GM23338 (cell line): Measurements from ENCODE around the gene PPDPF.
"Not testable (repeated sequence)": the region's sequence is repeated elsewhere in the genome, so short reads cannot be mapped to it uniquely, and the experiment has no call there.

Source experiments
- CREB1 ChIP-seq: fragments of 250-450 bp; sonication (Bioruptor Pico); IDR thresholded peaks from 2 replicates; pipeline ENCODE4 v1.5.0; 2020; ENCODE audit warnings: low read depth, mild to moderate bottlenecking, moderate library complexity
- EZH2 ChIP-seq: fragments of 200-600 bp; sonication (generic); IDR thresholded peaks from one replicate; pipeline ENCODE4 v1.8.0; 2017; ENCODE audit warnings: antibody characterized with exemption, mild to moderate bottlenecking, low read depth; ENCODE audit not compliant: unreplicated experiment
- EZH2phosphoT487 ChIP-seq: fragments of 200-600 bp; sonication (generic); IDR thresholded peaks from one replicate; pipeline ENCODE4 v1.8.1; 2018; ENCODE audit warnings: antibody characterized with exemption; ENCODE audit not compliant: unreplicated experiment
- JUNB ChIP-seq: IDR thresholded peaks from one replicate; pipeline ENCODE4 v1.6.1; 2016; ENCODE audit warnings: antibody characterized with exemption; ENCODE audit not compliant: unreplicated experiment
- NANOG ChIP-seq: IDR thresholded peaks from 2 replicates; pipeline ENCODE4 v1.6.1; 2016; ENCODE audit warnings: antibody characterized with exemption, borderline replicate concordance
- POLR2AphosphoS5 ChIP-seq: IDR thresholded peaks from 2 replicates; pipeline ENCODE4 v1.6.1; 2016; ENCODE audit warnings: antibody characterized with exemption, low read depth
- STAT1 ChIP-seq: IDR thresholded peaks from one replicate; pipeline ENCODE4 v1.6.1; 2016; ENCODE audit warnings: antibody characterized with exemption; ENCODE audit not compliant: unreplicated experiment
- ZNF114 ChIP-seq: fragments of 250-450 bp; sonication (Bioruptor Pico); IDR thresholded peaks from 2 replicates; pipeline ENCODE4 v1.5.0; 2020; ENCODE audit warnings: mild to moderate bottlenecking, moderate library complexity
- ZNF331 ChIP-seq: fragments of 250-450 bp; sonication (Bioruptor Pico); IDR thresholded peaks from 2 replicates; pipeline ENCODE4 v1.5.0; 2020; ENCODE audit warnings: low read depth, mild to moderate bottlenecking, moderate library complexity
- TF ChIP-seq, protein P1 (sequence below), 2 experiments: fragments of 200-600 bp in 1 of 2; sonication (generic) in 1 of 2; conservative IDR thresholded peaks; 2 replicates each; pipeline versions ENCODE4 v1.5.1 to v1.6.1; 2016 to 2017; ENCODE audit warnings: antibody characterized with exemption in 2 of 2, low read depth in 2 of 2, mild to moderate bottlenecking in 2 of 2, moderate library complexity in 1 of 2
- TF ChIP-seq, protein P2 (sequence below): IDR thresholded peaks from one replicate; pipeline ENCODE4 v1.6.1; 2018; ENCODE audit warnings: antibody characterized with exemption; ENCODE audit not compliant: unreplicated experiment
- TF ChIP-seq, protein P3 (sequence below): fragments of 250-450 bp; sonication (Bioruptor Pico); IDR thresholded peaks from 2 replicates; pipeline ENCODE4 v1.5.0; 2020; ENCODE audit warnings: mild to moderate bottlenecking, moderate library complexity
- TF ChIP-seq, protein P4 (sequence below): IDR thresholded peaks from 2 replicates; pipeline ENCODE4 v1.6.1; 2016; ENCODE audit warnings: antibody characterized with exemption

DNA sequence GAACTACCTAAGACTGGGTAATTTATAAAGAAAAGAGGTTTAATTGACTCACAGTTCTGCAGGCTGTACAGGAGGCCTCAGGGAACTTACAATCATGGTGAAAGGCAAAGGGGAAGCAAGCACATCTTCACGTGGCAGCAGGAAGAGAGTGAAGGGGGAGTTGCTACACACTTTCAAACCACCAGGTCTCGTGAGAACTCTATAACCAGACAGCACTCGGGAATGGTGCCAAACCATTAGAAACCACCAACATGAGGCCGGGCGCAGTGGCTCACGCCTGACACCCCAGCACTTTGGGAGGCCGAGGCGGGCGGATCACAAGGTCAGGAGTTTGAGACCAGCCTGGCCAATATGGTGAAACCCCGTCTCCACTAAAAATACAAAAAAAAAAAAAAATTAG lies 6.0 kb upstream of the PPDPF start:
- TF ChIP-seq, protein P1, sequence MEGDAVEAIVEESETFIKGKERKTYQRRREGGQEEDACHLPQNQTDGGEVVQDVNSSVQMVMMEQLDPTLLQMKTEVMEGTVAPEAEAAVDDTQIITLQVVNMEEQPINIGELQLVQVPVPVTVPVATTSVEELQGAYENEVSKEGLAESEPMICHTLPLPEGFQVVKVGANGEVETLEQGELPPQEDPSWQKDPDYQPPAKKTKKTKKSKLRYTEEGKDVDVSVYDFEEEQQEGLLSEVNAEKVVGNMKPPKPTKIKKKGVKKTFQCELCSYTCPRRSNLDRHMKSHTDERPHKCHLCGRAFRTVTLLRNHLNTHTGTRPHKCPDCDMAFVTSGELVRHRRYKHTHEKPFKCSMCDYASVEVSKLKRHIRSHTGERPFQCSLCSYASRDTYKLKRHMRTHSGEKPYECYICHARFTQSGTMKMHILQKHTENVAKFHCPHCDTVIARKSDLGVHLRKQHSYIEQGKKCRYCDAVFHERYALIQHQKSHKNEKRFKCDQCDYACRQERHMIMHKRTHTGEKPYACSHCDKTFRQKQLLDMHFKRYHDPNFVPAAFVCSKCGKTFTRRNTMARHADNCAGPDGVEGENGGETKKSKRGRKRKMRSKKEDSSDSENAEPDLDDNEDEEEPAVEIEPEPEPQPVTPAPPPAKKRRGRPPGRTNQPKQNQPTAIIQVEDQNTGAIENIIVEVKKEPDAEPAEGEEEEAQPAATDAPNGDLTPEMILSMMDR (conservative IDR thresholded peaks at IDR 0.05; ENCODE audit: low read depth in 2 of 2), result not testable (repeated sequence)
- not testable (repeated sequence) for TF ChIP-seq EZH2; POLR2AphosphoS5; JUNB; ZNF114 (CRISPR knock-in tag); ZNF331 (CRISPR knock-in tag); STAT1; CREB1 (CRISPR knock-in tag); EZH2phosphoT487; NANOG
- TF ChIP-seq, protein P2, sequence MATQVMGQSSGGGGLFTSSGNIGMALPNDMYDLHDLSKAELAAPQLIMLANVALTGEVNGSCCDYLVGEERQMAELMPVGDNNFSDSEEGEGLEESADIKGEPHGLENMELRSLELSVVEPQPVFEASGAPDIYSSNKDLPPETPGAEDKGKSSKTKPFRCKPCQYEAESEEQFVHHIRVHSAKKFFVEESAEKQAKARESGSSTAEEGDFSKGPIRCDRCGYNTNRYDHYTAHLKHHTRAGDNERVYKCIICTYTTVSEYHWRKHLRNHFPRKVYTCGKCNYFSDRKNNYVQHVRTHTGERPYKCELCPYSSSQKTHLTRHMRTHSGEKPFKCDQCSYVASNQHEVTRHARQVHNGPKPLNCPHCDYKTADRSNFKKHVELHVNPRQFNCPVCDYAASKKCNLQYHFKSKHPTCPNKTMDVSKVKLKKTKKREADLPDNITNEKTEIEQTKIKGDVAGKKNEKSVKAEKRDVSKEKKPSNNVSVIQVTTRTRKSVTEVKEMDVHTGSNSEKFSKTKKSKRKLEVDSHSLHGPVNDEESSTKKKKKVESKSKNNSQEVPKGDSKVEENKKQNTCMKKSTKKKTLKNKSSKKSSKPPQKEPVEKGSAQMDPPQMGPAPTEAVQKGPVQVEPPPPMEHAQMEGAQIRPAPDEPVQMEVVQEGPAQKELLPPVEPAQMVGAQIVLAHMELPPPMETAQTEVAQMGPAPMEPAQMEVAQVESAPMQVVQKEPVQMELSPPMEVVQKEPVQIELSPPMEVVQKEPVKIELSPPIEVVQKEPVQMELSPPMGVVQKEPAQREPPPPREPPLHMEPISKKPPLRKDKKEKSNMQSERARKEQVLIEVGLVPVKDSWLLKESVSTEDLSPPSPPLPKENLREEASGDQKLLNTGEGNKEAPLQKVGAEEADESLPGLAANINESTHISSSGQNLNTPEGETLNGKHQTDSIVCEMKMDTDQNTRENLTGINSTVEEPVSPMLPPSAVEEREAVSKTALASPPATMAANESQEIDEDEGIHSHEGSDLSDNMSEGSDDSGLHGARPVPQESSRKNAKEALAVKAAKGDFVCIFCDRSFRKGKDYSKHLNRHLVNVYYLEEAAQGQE, result not testable (repeated sequence)
- TF ChIP-seq, protein P3, sequence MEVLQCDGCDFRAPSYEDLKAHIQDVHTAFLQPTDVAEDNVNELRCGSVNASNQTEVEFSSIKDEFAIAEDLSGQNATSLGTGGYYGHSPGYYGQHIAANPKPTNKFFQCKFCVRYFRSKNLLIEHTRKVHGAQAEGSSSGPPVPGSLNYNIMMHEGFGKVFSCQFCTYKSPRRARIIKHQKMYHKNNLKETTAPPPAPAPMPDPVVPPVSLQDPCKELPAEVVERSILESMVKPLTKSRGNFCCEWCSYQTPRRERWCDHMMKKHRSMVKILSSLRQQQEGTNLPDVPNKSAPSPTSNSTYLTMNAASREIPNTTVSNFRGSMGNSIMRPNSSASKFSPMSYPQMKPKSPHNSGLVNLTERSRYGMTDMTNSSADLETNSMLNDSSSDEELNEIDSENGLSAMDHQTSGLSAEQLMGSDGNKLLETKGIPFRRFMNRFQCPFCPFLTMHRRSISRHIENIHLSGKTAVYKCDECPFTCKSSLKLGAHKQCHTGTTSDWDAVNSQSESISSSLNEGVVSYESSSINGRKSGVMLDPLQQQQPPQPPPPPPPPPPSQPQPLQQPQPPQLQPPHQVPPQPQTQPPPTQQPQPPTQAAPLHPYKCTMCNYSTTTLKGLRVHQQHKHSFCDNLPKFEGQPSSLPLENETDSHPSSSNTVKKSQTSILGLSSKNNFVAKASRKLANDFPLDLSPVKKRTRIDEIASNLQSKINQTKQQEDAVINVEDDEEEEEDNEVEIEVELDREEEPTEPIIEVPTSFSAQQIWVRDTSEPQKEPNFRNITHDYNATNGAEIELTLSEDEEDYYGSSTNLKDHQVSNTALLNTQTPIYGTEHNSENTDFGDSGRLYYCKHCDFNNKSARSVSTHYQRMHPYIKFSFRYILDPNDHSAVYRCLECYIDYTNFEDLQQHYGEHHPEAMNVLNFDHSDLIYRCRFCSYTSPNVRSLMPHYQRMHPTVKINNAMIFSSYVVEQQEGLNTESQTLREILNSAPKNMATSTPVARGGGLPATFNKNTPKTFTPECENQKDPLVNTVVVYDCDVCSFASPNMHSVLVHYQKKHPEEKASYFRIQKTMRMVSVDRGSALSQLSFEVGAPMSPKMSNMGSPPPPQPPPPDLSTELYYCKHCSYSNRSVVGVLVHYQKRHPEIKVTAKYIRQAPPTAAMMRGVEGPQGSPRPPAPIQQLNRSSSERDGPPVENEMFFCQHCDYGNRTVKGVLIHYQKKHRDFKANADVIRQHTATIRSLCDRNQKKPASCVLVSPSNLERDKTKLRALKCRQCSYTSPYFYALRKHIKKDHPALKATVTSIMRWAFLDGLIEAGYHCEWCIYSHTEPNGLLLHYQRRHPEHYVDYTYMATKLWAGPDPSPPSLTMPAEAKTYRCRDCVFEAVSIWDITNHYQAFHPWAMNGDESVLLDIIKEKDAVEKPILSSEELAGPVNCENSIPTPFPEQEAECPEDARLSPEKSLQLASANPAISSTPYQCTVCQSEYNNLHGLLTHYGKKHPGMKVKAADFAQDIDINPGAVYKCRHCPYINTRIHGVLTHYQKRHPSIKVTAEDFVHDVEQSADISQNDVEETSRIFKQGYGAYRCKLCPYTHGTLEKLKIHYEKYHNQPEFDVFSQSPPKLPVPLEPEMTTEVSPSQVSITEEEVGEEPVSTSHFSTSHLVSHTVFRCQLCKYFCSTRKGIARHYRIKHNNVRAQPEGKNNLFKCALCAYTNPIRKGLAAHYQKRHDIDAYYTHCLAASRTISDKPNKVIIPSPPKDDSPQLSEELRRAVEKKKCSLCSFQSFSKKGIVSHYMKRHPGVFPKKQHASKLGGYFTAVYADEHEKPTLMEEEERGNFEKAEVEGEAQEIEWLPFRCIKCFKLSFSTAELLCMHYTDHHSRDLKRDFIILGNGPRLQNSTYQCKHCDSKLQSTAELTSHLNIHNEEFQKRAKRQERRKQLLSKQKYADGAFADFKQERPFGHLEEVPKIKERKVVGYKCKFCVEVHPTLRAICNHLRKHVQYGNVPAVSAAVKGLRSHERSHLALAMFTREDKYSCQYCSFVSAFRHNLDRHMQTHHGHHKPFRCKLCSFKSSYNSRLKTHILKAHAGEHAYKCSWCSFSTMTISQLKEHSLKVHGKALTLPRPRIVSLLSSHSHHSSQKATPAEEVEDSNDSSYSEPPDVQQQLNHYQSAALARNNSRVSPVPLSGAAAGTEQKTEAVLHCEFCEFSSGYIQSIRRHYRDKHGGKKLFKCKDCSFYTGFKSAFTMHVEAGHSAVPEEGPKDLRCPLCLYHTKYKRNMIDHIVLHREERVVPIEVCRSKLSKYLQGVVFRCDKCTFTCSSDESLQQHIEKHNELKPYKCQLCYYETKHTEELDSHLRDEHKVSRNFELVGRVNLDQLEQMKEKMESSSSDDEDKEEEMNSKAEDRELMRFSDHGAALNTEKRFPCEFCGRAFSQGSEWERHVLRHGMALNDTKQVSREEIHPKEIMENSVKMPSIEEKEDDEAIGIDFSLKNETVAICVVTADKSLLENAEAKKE, result not testable (repeated sequence)
- TF ChIP-seq, protein P4, sequence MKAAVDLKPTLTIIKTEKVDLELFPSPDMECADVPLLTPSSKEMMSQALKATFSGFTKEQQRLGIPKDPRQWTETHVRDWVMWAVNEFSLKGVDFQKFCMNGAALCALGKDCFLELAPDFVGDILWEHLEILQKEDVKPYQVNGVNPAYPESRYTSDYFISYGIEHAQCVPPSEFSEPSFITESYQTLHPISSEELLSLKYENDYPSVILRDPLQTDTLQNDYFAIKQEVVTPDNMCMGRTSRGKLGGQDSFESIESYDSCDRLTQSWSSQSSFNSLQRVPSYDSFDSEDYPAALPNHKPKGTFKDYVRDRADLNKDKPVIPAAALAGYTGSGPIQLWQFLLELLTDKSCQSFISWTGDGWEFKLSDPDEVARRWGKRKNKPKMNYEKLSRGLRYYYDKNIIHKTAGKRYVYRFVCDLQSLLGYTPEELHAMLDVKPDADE, result not testable (repeated sequence)
